Bronchial epithelial cell (primary cell): ENCODE results near the gene CEACAM20. TPM values are rescaled to one million over a fixed set of nuclear protein-coding genes. Genes with fewer than 3 reads are reported as not detected.

Experiments used
- DNase-seq: peaks from one replicate; pipeline ENCODE4 v3.0.0-alpha.2; 2010; ENCODE audit warnings: low read depth
- FAIRE-seq: peaks from 2 replicates; lab custom pipeline; 2011; peaks lifted over from hg19 to GRCh38; lab: Jason Lieb, UNC
- H3K27me3 ChIP-seq: 2 replicates; pipeline ENCODE4 v1.5.1; 2011; ENCODE audit warnings: low read length; ENCODE audit not compliant: control insufficient read depth, insufficient read depth
- H3K36me3 ChIP-seq: 2 replicates; pipeline ENCODE4 v1.5.1; 2011; ENCODE audit warnings: low read length; ENCODE audit not compliant: control insufficient read depth, insufficient read depth
- H3K4me3 ChIP-seq: 2 replicates; pipeline ENCODE4 v1.5.1; 2011; ENCODE audit warnings: mild to moderate bottlenecking, low read depth, low read length, control low read depth
- CTCF ChIP-seq: IDR thresholded peaks from 2 replicates; pipeline ENCODE4 v1.5.1; 2011; ENCODE audit warnings: mild to moderate bottlenecking, moderate library complexity, low read length, control low read depth, inconsistent platforms; ENCODE audit not compliant: insufficient read depth, severe bottlenecking
- total RNA-seq: library from RNA; depleted of rRNA; stranded (reverse); fragments of >200 nt; gene quantifications from 2 replicates; pipeline ENCODE4 v1.2.1, GENCODE V29; 2014

CEACAM20 gene
- total RNA-seq, 1 donor from 2014 or later, result not detected

DNA sequence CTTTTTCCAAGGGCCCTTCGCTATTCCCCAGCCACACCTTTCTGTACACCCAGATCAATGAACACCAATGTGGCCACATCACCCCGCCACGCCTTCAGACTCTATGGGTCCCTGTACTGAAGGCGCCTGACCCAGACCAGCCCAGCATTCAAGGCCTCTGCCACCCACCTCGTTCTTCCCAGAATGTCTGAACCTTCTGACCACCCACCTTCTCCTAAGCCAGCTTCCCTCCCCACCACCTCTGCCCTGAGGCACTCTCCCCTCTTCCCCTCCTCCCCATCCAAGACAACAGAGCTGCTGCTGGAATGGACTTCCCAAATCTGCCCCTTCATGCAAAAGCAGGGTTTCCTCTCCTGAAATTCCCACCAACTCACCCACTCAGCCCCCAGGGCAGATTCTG is 3.3 kb upstream of the CEACAM20 start:
- Histone ChIP-seq H3K27me3 (no peaks in the 10 kb centered on the region), H3K36me3 (no peaks in the 10 kb centered on the region), H3K4me3 (no peak overlapping the region)
- TF ChIP-seq CTCF, result no peak
- DNase-seq (no peak), FAIRE-seq (no peak)

- H3K27me3 ChIP-seq, result no peaks in the 10 kb centered on the region
- no peak for FAIRE-seq
- H3K36me3 ChIP-seq, result no peaks in the 10 kb centered on the region
- peak; percentile 27 for DNase-seq
- no peak overlapping the region for H3K4me3 ChIP-seq
- TF ChIP-seq CTCF, result no peak
Observed at GRCh38 chr19:44530777-44531176, 1.3 kb upstream of the CEACAM20 start.

GRCh38 chr19:44527554-44527953 is 1.9 kb downstream of the CEACAM20 start:
- Histone ChIP-seq H3K27me3 (no peaks in the 10 kb centered on the region), H3K4me3 (no peak overlapping the region), H3K36me3 (no peaks in the 10 kb centered on the region)
- FAIRE-seq (no peak), DNase-seq (no peak)
- no peak for TF ChIP-seq CTCF

DNA sequence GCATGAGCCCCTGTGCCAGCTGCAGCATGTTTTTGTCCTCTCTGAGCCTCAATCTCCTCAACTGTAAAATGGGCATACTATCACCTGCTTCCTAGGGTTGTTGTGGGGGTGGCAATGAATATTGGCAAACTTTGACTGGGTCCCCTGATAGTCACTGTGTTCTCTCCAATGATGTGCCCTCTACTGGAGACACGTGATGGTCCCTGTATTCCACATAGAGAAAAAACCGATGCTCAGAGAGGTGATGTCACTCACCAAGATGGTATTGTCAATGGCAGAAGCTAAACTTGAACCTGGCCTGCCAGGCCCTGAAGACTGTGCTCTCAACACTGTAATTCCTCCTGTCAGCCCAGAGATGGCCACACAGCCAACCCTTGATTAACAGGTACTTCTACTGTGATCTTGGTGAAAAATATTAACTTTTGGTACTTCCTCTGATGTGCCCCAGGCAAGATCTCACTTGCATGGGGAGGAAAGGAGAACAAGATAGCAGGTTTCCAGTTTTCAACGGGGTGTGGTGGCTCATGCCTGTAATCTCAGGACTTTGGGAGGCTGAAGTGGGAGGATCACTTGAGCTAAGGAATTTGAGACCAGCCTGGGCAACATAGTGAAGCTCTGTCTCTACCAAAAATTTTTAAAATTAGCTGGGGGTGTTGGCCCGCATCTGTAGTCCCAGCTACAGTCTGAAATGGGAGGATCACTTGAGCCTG is 3.6 kb downstream of the CEACAM20 start:
- no peak for TF ChIP-seq CTCF
- DNase-seq (no peak), FAIRE-seq (no peak)
- H3K27me3 ChIP-seq, result no peaks in the 10 kb centered on the region
- no peak overlapping the region for H3K4me3 ChIP-seq
- no peaks in the 10 kb centered on the region for H3K36me3 ChIP-seq

DNA sequence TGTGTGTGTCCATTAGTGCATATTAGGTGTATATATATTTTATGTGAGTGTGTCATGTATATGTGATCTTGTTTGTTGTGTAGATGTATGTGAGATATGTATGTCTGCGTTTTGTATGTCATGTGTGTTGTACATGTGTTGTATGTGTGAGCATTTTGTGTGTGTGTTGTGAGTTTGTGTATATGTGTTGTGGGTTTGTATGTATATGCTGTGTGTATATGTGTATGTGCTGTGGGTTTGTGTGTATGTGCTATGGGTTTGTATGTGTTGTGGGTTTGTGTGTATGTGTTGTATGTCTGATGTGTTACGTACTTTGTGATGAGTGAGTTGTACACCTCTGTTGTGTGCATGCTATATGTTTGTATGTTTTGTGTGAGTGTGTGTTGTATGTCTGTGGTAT is 8.1 kb downstream of the CEACAM20 start:
- DNase-seq, result no peak
- TF ChIP-seq CTCF, result no peak
- FAIRE-seq, result peak; percentile 58
- Histone ChIP-seq H3K36me3 (no peaks in the 10 kb centered on the region), H3K27me3 (no peaks in the 10 kb centered on the region), H3K4me3 (no peak overlapping the region)

GRCh38 chr19:44517146-44517545 is 12.3 kb downstream of the CEACAM20 start:
- H3K27me3 ChIP-seq, result no peaks in the 10 kb centered on the region
- no peak for DNase-seq
- TF ChIP-seq CTCF, result no peak
- no peaks in the 10 kb centered on the region for H3K36me3 ChIP-seq
- H3K4me3 ChIP-seq, result no peak overlapping the region
- no peak for FAIRE-seq
